Mucosa of descending colon (tissue), 3 donors: ENCODE measurements around the gene CPNE9. TPM values are rescaled to one million over a fixed set of nuclear protein-coding genes. Genes with fewer than 3 reads are reported as not detected.
A peak's percentile ranks its signal among the peaks of the same experiment; 100 is the strongest.
"Not testable (repeated sequence)": the region's sequence is repeated elsewhere in the genome, so short reads cannot be mapped to it uniquely, and the experiment has no call there.

ENCODE experiments used
- ATAC-seq: fragments of 200-7000 bp; cut with Tn5 transposase; one replicate; pipeline ENCODE4 v1.9.1; 2020; ENCODE audit warnings: mild to moderate bottlenecking, moderate library complexity
- DNase-seq, 3 donors: peaks; one replicate each; pipeline ENCODE4 v3.0.0-alpha.2; 2020
- H3K36me3 ChIP-seq: fragments of 200-600 bp; one replicate; pipeline ENCODE4 v1.8.0; 2021; ENCODE audit warnings: low read depth, mild to moderate bottlenecking
- H3K4me1 ChIP-seq: fragments of 200-600 bp; one replicate; pipeline ENCODE4 v1.8.0; 2021; ENCODE audit warnings: low read depth, mild to moderate bottlenecking
- H3K4me3 ChIP-seq: fragments of 200-600 bp; one replicate; pipeline ENCODE4 v1.8.0; 2021; ENCODE audit warnings: mild to moderate bottlenecking
- H3K9me3 ChIP-seq: fragments of 200-600 bp; one replicate; pipeline ENCODE4 v1.8.0; 2021; ENCODE audit warnings: mild to moderate bottlenecking
- CTCF ChIP-seq: fragments of 200-600 bp; IDR thresholded peaks from one replicate; pipeline ENCODE4 v1.8.0; 2022; ENCODE audit warnings: antibody characterized with exemption, mild to moderate bottlenecking
- intact Hi-C, 2 donors: fragments of 100-400 bp; cut with DNase I in 1 of 2; cut with micrococcal nuclease in 1 of 2; formaldehyde crosslinking; loops; one replicate each; pipeline versions ENCODE4 v1.11.0 to v1.11.1; 2022; cut with DNase I, micrococcal nuclease
- total RNA-seq, 3 donors: library from RNA; stranded (reverse); fragmentation: NEBNext Ultra II Directional in 2 of 3; extraction: Animal tissue kit (Norgen Biotek cat#: 25700) in 2 of 3; gene quantifications; one replicate each; pipeline versions ENCODE4 v1.2.1 to v1.2.4, GENCODE V29; 2021 to 2023
- donor health status: DM: no; HTN: no; CAD: no; lungs with moderate emphysema.
- donor health status: DM: no; HTN: no; CAD: no.
- donor health status: DM: no; HTN: yes; CAD: no.

The CPNE9 gene
- total RNA-seq, 3 donors from 2014 or later = 0.70 TPM; not detected in 2

- DNase-seq (peak; percentile 82 to 88 (median 84)), ATAC-seq (peak; percentile 96)
- TF ChIP-seq CTCF = no peak
- intact Hi-C loops = no loop called here
- Histone ChIP-seq H3K4me1 (peaks cover 15% of the 10 kb centered on the region), H3K36me3 (peaks cover 3% of the 10 kb centered on the region), H3K4me3 (peak within 1 kb of the TSS; percentile 34), H3K9me3 (no peaks in the 10 kb centered on the region)
Measured at GRCh38 chr3:9769426-9770275, 66.0 kb downstream of the CPNE9 start, which contains the start of gene CAMK1. CAMK1 (minus strand) TSS chr3:9769947; CDS start chr3:9767749, 2,198 bp downstream.

GRCh38 chr3:9770276-9770812, 66.7 kb downstream of the CPNE9 start:
- no peaks in the 10 kb centered on the region for H3K9me3 ChIP-seq
- intact Hi-C loops = no loop called here
- DNase-seq (peak; percentile 85 to 87 (median 86)), ATAC-seq (peak; percentile 39)
- no peak for TF ChIP-seq CTCF
- peaks cover 15% of the 10 kb centered on the region for H3K4me1 ChIP-seq
- H3K36me3 ChIP-seq = peaks cover 2% of the 10 kb centered on the region
- H3K4me3 ChIP-seq = peak overlapping the region; percentile 34

GRCh38 chr3:9771007-9771406, 67.4 kb downstream of the CPNE9 start:
- ATAC-seq, intact Hi-C loops, H3K36me3 ChIP-seq, DNase-seq, H3K9me3 ChIP-seq, H3K4me3 ChIP-seq: not testable (repeated sequence)
- peaks cover 15% of the 10 kb centered on the region for H3K4me1 ChIP-seq

GRCh38 chr3:9776896-9777693, 73.5 kb downstream of the CPNE9 start:
- ATAC-seq (no peak), DNase-seq (no peak)
- no peak overlapping the region for H3K4me3 ChIP-seq
- H3K4me1 ChIP-seq = peaks cover 9% of the 10 kb centered on the region
- intact Hi-C loops = no loop called here
- no peaks in the 10 kb centered on the region for H3K9me3 ChIP-seq
- H3K36me3 ChIP-seq = no peaks in the 10 kb centered on the region
- no peak for TF ChIP-seq CTCF

GRCh38 chr3:9777694-9778021, 74.0 kb downstream of the CPNE9 start:
- no peaks in the 10 kb centered on the region for H3K9me3 ChIP-seq
- intact Hi-C loops = no loop called here
- no peaks in the 10 kb centered on the region for H3K36me3 ChIP-seq
- H3K4me1 ChIP-seq = peaks cover 9% of the 10 kb centered on the region
- DNase-seq (no peak), ATAC-seq (no peak)
- TF ChIP-seq CTCF = no peak
- no peak overlapping the region for H3K4me3 ChIP-seq
